ENCODE results near the gene TMA16.
"Not testable (repeated sequence)": the region's sequence is repeated elsewhere in the genome, so short reads cannot be mapped to it uniquely, and the experiment has no call there.

TMA16 gene

DNA sequence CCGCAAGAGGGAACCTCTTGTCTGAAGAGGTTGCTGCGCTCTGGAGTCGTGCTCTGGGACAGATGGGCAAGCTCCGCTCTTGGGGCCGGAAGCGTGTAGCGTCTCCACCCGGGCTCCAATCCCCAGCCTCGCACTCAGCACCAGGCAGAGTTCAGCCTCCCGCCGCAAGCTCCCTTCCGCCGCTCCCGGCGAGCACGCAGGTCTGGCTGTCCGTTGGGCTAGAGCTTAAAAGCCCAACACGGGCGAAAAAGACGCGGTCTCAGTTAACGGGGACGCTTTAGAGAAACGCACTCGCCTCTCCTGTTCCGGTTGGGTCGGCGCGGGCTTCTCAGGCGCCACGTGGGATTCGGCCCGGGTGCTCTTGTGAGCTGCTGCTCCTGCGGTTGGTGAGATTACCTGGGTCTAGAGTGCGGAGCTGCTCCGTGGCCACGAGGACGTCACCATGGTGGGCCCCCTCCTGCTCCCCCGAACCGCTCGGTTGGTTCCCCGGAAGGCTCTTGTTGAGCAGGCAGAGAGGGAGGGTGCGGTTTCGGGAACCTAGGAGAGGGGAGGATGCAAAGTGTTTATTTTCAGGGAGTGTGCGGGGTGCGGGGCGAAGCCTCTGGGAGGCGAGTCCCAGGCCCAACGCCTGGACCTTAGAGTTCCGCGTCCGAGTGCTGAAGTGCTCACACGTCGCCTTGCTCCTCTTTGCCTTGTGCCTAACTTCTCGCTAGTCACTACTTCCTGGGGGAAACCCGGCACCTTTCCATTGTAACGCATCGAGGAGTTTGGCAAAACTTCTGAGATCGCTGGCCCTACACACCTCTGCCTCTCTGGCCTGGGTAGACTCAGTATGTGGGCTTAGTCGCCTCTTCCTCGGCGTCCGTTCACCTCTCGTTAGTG lies at the start of gene TMA16:
Gene TMA16 (plus strand): TSS at position 331 of the 882 bp plus-strand sequence. CDS start 112 bp downstream, at position 443.
- DNase-seq (ENCODE audit: low read depth): peak; percentile 58

DNA sequence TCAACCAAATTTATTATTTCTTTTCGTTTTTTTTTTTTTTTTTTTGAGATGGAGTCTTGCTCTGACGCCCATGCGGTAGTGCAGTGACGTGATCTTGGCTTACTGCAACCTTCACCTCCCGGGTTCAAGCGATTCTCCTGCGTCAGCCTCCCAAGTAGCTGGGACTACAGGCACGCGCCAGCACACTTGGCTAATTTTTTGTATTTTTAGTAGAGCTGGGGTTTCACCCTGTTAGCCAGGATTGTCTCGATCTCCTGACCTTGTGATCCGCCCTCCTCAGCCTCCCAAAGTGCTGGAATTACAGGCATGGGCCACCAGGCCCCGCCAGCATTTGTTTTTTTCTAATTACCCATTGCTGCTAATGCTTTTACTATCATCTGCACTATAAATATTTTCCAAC lies 47.5 kb upstream of the TMA16 start:
- not testable (repeated sequence) for DNase-seq (ENCODE audit: low read depth)

DNA sequence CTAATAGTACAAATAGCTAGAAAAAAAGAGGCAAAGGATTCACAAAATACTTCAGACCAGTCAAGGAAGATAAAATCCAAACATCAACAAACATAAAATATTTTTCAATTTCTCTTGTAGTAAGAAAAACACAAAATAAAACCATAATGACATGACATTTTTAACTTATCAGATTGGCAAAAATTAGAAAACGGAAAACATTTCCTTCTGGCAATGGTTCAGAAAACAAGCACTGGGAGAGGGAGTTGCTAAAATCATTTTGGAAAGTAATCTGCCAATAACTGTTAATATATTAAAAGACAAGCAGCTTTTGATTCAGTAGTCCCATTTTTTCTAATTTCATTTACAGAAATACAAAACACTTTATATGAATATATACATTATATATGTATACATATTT lies 47.0 kb upstream of the TMA16 start:
- no peak for DNase-seq (ENCODE audit: low read depth)

- DNase-seq (ENCODE audit: low read depth): no peak
Observed at GRCh38 chr4:163448540-163449203, 45.8 kb upstream of the TMA16 start.

DNA sequence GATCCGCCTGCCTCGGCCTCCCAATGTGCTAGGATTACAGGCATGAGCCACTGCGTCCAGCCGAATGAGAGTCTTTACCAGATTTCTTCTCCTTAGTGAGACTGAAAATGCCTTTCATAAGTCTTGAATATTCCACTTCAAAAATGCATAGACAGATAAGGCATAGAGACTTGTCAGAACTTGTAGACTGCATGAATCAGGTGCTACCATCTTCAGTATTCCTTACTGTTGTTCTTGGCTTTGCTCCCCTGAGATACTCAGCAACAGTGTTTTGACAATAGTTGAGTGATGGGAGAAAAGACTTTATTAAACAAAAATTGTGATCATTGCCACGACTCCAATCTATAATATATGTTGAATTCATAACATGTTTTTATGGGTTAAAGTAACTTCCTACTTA lies 31.9 kb upstream of the TMA16 start:
- no peak for DNase-seq (ENCODE audit: low read depth)

DNA sequence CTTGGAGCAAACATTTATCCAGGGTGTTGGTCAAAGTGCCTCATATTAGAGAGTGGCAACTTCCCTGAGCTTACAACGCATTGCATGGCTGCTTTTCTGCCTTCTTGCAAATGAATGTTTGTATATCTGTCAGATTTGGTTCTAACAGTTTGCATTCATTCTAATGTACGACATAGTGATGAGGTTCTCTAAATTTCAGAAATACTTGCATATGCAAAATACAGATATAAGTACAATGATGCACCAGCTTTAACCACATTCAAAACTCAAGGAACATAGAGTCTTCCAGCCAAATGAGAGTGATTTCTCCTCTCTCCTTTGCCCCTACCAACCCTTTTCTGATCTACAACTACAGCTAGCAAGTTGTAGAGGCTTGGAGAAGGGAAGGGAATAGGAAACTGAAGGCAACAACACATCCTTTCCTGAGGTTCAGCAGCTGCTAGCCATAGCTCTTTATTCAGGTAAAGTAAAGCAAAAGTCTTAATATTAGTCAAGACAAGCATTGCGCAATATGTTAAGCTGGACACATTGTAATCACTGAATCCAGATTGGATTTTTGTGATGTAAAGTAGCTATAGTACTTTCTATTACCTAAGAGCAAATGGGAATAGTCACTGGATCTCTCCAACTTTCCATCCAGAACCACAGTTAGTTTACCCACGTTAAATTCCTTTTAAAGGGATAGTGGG lies 27.3 kb upstream of the TMA16 start:
- no peak for DNase-seq (ENCODE audit: low read depth)

GRCh38 chr4:163470391-163470790 lies 24.1 kb upstream of the TMA16 start:
- DNase-seq (ENCODE audit: low read depth): no peak

DNA sequence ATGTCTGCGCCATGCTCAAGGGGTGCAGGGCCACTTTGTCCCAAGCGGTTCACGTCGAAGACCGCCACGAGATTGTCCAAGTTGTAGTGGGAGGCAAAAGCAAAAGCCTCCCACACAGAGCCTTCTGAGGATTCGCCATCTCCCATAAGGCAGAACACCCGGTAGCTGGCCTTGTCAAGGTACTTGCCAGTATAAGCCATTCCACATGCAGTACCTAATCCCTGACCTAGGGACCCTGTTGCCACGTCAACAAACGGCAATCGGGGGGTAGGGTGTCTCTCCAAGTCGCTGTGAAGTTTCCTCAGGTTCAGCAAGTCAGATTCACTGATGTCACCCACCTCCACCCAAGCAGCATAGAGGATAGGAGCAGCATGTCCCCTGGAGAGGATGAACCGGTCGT lies 21.4 kb upstream of the TMA16 start:
- DNase-seq (ENCODE audit: low read depth): no peak

DNA sequence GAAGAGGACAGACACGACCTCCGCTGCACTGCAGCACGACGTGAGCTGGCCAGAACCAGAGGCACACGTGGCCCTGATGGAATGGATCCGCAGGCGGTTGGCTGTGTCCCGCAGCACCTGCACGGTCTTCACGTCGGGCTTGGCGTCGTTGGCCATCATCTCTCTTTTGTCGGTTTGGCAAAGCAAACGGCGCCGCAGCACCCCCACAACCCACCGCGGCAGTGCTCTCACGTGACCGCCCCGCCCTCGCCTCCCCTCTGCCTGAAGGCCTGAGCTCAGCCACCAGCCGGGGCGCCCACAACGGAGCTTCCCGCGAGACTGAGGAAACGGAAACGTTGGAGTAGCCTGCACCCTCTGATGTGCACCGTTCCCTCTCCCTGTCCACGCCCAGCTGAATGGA lies 20.9 kb upstream of the TMA16 start, which contains the start of gene TKTL2:
Gene TKTL2 (minus strand): TSS at position 179 of the 400 bp plus-strand sequence. CDS start 20 bp downstream, at position 159.
- DNase-seq (ENCODE audit: low read depth): no peak

DNA sequence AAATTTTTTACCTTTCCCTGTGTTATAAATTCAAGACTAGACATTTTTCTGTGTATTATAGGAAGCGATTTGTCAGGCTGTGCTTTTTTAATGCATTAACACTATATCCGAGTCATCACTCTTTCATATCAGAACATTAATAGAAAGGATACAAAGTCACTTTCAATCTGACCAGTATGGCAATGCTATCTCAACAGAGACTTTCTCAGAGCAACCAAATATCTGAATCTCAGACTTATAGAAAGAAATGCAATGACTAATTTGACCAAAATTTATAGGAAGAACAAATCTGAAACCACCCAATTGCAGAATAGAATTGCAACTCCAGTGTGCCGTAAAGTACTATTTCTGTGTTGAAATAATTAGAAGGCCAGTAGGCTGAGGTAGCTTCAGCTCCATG lies 20.5 kb upstream of the TMA16 start:
- no peak for DNase-seq (ENCODE audit: low read depth)

DNA sequence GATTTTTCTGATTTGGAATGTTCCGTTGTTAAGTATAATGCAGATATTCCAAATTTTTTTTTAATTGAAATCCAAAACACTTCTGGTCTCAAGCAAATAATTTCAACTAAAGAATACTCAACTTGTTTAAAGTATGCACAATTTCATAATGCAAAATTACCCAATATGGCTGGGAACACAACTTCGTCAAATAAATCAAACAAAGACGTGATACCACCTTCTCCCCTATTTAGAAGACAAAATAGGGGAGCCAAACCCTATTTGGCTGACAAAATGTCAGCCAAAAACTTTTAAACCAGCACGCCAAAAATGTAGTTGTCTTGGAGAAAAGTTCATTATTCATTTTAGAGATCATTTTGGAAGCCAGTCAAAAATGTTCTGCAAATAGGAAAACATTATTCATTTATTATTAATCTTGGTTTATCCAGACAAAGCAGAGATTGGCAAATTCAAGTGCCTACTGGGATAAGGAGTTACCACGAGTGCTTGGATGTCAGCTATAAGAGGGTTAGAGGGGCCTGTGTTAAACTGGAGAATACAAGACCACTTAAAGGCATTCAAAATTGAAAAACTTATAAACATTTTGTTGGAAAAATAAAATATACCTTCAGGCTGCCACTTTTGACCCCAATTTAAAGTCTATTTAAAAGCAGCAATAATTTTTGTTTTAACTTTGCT lies 17.6 kb upstream of the TMA16 start:
- DNase-seq (ENCODE audit: low read depth): no peak

GRCh38 chr4:163482190-163482589 lies 12.3 kb upstream of the TMA16 start:
- DNase-seq (ENCODE audit: low read depth): no peak

DNA sequence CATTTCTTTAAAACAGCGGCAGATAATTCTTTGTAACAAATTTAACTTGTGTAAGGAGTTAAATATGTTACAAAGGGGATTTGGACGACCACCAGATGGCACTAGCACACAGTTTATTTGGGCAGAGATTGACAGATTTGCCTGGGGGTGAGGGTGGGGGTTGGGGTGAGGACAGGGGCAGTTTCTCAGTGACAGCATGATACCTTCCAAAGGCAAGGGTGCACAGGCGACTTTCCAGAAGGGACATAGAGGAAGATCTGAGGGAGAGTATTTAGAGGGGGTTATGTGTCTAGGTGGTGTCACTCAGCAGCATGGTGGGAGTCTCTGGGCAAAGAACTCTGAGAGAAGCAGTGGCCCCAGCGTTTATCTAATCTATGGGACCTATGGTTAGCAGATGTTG lies 9.6 kb upstream of the TMA16 start:
- DNase-seq (ENCODE audit: low read depth): peak; percentile 22

- DNase-seq (ENCODE audit: low read depth): no peak
Observed at GRCh38 chr4:163485589-163485988, 8.9 kb upstream of the TMA16 start.

DNA sequence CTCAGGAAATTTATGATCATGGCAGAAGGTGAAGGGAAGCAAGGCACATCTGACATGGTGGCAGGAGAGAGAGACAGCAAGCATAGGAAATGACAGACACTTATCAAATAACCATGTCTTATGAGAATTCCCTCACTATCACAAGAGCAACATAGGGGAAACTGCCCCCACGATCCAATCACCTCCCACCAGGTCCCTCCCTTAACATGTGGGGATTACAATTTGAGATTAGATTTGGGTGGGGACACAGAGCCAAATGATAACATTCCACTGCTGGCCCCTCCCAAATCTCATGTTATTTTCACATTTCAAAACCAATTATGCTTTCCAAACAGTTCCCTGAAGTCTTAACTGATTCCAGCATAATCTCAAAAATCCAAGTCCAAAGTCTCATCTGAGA lies 8.2 kb upstream of the TMA16 start:
- DNase-seq (ENCODE audit: low read depth): no peak

DNA sequence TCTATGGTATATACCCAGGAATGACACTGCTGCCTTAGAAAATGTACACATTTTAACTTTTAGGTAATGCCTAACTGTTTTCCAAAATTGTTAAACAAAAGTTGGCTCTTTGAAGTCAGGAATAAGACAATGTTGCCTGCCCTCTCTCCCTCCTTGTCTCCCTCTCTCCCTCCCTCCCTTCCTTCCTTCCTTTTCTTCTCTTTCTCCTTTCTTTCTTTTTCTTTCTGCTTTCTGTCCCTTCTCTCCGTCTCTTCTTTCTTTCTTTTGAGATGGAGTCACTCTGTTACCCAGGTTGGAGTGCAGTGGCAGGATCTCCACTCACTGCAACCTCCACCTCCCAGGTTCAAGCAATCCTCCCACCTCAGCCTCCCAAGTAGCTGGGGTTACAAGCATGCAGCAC lies 4.6 kb upstream of the TMA16 start:
- no peak for DNase-seq (ENCODE audit: low read depth)

- DNase-seq (ENCODE audit: low read depth): no peak
Observed at GRCh38 chr4:163492951-163493504, 1.5 kb upstream of the TMA16 start.

- DNase-seq (ENCODE audit: low read depth): no peak
Observed at GRCh38 chr4:163493643-163494359, 689 bp upstream of the TMA16 start.

DNA sequence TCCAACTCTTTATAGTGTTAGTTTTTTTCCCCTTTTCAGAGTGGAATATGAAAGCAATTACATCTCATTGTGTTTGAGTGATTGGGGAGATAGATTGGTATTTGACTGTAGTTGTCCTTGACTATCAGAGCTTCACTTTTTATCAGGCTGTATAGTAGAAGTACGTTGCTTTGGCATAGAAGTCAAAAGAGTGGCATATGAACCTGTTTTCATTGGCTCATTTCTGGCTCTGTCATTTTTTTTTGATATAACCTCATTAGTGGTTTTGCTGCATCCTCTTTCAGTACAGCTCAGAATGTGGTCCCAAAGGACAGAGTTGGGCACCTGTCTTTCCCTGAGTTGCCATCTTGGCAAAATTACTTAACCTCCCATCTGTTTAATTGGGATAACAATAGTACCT lies 1.4 kb downstream of the TMA16 start:
- no peak for DNase-seq (ENCODE audit: low read depth)

- DNase-seq (ENCODE audit: low read depth): no peak
Observed at GRCh38 chr4:163500586-163500985, 6.1 kb downstream of the TMA16 start.

- no peak for DNase-seq (ENCODE audit: low read depth)
Observed at GRCh38 chr4:163505374-163505773, 10.9 kb downstream of the TMA16 start.

Data from stimulated activated CD8-positive, alpha-beta memory T cell treated with anti-CD3 and anti-CD28 coated beads, Interleukin-7, amount 100 ng/mL, for 24 hours (primary cell).